Ureter (tissue), 1 donor: ENCODE data around the gene ZNF488. TPM values are rescaled to one million over a fixed set of nuclear protein-coding genes. Genes with fewer than 3 reads are reported as not detected.
"Not testable (repeated sequence)": the region's sequence is repeated elsewhere in the genome, so short reads cannot be mapped to it uniquely, and the experiment has no call there.

ENCODE experiments used
- DNase-seq: peaks from one replicate; pipeline ENCODE4 v3.0.0-alpha.2; 2020; ENCODE audit warnings: low spot score
- total RNA-seq: library from RNA; stranded (reverse); gene quantifications from one replicate; pipeline ENCODE4 v1.2.4, GENCODE V29; 2023
- donor health status: DM: yes; HTN: yes; CAD: no.

The ZNF488 gene, protein sequence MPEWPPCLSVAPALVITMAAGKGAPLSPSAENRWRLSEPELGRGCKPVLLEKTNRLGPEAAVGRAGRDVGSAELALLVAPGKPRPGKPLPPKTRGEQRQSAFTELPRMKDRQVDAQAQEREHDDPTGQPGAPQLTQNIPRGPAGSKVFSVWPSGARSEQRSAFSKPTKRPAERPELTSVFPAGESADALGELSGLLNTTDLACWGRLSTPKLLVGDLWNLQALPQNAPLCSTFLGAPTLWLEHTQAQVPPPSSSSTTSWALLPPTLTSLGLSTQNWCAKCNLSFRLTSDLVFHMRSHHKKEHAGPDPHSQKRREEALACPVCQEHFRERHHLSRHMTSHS
- total RNA-seq: 1.8 TPM

DNA sequence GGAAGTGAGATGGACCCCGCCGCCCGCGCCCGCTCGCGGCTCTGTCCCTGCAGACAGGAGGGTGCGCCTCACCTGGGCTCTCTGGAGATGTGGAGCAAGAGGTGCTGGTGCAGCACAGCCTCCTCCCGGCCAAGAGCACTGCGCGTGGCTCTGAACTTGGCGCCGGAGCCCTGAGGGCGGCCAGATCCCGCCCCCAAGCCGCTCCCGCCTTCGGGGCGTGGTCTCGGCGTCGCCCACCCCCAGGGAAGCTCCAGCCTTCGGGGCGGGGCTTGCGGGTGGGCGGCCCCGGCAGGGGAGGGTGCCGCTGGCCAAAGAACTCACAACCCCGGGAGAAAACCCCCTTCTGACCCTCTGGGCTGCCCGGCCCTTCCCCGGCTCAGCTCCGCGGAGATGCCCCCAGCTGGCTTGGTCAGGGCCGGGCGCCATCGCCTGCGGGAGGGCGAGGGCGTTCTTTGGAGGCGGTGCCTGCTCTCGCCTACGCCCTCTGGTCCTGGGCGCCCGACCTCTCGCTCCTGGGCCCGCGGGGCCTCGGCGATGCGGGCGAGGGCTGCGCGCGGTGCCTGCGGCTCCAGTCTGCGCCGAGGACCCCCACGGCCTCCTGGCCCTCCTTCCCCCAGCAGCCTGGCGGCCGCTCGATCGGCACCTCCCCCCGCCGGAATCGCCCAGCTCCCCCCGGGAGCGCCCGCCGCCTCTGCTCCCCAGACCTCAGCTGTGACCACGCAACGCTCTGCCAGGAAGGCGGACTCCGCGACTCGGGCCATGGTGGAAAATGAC, at the start of gene ZNF488:
Gene ZNF488, minus strand, starts transcription at position 146 of the 774 bp plus-strand sequence. CDS start 15,464 bp downstream, outside the sequence.
- peak; percentile 81 for DNase-seq

GRCh38 chr10:47425813-47426419, 41.8 kb upstream of the ZNF488 start:
- no peak for DNase-seq

DNA sequence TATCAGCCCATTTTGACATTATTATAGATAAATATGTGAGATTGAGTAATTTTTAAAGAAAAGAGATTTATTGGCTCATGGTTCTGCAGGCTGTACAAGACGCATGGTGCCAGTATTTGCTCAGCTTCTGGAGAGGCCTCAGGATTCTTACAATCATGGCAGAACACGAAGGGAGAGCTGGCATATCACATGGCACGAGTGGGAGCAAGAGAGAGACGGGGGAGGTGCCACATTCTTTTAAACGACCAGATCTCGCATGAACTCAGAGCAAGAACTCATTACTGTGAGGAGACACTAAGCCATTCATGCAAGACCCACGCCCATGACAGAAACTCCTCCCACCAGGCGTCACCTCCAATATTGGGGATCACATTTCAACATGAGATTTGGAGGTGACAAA, 40.1 kb upstream of the ZNF488 start:
- DNase-seq: no peak

DNA sequence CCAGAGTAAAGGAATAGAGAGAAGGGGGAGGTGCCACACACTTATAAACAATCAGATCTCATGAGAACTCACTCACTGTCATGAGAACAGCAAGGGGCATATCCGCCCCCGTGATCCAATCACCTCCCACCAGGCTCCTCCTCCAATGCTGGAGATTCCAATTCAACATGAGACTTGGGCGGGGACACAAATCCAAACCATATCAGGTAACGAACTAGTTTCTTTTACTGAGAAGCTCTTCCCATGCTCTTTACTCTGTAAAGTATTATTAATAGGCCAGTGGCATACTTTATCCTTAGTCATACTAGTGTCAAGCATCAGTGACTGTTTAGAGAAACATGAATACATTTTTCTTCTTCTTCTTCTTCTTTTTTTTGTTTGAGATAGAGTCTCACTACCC, 39.4 kb upstream of the ZNF488 start:
- no peak for DNase-seq

DNA sequence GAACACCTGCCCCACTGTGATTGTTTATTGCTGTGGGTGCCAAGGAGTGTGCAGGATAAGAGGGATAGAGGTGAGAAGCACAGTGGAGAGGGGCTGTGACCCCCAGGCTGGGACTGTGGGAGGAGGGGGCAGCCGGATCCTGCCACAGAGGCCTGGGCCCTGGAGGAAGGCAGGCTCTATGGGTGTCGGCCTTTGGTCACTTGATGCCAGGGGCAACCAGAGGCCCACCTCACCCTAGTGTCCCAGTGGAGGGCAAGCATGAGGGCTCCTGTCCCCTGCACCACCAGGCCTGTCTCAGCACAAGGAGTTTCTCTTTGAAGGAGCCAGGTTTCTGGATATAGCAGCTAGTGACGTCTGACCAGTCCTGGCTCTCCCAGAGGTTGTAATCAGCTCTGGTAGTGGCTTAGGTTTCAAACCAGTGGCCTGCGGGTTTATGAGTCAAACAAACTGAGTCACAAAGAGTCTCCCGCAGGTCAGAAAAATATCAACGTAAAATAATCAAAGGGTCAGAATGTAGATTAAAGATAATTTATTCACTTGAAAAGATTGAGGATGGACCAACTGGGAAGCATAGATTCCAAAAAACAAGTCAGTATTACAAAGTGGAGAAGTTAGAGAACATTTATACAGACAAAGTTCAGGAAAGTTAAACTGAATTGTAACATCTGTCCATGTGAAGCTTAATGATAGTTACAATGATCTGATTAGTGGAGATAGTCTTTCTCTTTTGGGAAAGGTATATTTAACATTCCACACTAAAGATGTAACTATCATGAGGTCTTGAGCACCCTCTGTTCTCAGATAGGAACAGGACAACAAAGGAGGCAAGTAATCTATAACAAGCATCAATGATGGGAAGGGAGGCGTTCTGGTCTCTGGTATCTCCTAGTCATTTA, 37.2 kb upstream of the ZNF488 start:
- no peak for DNase-seq

DNA sequence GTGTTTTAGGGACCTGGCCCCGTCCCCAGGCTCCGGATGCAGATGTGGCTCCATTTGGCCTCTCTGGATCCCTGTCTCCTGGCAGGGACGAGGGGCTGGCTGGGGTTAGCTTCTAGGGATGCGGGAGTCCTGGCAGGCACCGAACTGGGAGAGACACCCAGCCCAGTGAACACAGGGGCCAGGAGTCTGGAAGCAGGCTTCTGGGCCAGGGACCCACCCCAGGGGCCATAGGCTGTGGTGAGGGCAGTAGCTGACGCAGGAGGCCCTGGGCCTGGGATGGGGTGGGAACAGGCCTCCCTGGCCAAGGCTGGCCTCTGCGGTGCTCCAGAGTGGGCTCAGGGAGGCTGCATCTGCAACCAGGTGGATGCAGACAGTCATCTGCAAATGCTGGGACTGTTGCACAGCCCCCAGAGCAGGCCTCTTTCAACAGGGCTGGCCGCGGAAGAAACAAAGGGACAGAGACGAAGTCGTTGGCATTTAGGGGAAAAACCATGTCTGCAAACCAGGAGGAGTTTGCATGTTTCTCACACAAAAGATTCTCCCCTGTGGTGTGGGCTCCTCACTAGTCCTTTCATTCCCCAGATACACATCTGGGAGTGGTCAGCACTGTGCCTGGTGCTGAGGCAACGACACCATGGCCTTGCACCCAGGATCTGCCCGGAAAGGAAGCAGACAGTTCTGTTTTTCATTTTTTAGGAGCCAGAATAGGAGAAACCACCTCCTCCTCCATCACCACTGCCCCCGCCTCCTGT, 36.4 kb upstream of the ZNF488 start:
- no peak for DNase-seq

DNA sequence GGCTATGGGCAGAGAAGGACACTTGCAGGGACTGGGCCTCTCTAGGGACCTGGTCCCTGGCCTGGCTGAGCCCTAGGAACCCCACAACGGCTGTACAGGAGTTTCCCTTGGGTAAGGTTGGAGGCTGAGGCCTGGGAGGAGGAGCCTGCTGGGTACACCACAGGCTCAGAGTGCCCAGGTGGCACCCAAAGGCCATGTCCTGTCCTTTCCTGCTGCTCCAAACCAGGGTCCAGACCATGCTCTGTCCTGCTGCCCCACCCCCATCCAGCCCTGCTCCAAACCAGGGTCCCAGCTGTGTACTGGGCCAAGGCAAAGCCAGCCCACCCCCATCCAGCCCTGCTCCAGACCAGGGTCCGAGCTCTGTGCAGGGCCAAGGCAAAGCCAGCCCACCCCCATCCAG, 35.3 kb upstream of the ZNF488 start:
- no peak for DNase-seq

DNA sequence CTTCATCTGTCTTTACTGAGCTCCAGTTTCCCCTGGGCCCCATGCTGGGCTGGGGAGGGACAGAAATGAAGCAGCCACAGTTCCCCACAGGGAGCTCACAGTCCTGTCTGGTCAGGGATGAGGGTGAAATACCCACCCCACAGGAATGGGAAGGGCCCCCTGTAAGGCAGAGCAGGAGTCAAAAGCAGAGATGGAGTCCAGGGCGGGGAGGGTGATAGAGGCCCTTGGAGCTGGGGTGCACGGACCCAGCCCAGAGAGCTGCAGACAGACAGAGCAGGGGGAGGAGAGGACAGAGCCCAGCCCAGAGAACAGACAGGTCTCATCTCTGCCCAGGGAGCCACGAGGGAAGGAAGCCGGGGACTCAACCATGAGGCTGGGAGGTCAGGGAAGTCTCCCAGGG, 34.9 kb upstream of the ZNF488 start:
- DNase-seq: no peak

GRCh38 chr10:47418321-47418720, 34.2 kb upstream of the ZNF488 start:
- DNase-seq: no peak

- DNase-seq: not testable (repeated sequence)
Observed at GRCh38 chr10:47416305-47417218, 32.5 kb upstream of the ZNF488 start.

GRCh38 chr10:47415520-47416304, 31.6 kb upstream of the ZNF488 start:
- DNase-seq: no peak

GRCh38 chr10:47414752-47415519, 30.8 kb upstream of the ZNF488 start:
- no peak for DNase-seq

GRCh38 chr10:47414227-47414592, 30.1 kb upstream of the ZNF488 start:
- DNase-seq: no peak

GRCh38 chr10:47413531-47414226, 29.6 kb upstream of the ZNF488 start:
- no peak for DNase-seq

DNA sequence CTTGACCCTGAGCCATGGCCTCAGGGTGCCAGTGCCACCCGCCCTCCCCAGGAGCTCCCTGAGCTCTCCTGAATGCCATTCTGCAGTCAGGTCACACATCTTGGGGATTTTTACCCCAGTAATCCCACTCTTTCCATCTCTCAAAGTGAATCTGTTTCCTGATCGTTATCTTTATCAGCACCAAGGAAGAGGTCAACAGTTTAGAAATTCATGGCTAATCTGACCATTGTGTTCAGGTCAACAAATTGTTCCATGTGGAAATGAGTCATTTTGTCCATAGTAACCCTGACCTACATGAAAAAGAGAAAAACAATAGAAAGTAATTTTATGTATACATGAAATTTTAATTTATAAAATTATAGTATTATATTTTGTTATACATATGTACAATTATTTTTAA, 28.8 kb upstream of the ZNF488 start:
- no peak for DNase-seq

- no peak for DNase-seq
Observed at GRCh38 chr10:47412177-47412730, 28.2 kb upstream of the ZNF488 start.

GRCh38 chr10:47410862-47411261, 26.8 kb upstream of the ZNF488 start:
- DNase-seq: no peak
